T follicular helper cell (primary cell): Measurements from ENCODE around the gene DOCK6.

ENCODE experiments used
- DNase-seq: peaks from one replicate; pipeline ENCODE4 v3.0.0-alpha.2; 2020; ENCODE audit warnings: low read depth

Gene DOCK6

DNA sequence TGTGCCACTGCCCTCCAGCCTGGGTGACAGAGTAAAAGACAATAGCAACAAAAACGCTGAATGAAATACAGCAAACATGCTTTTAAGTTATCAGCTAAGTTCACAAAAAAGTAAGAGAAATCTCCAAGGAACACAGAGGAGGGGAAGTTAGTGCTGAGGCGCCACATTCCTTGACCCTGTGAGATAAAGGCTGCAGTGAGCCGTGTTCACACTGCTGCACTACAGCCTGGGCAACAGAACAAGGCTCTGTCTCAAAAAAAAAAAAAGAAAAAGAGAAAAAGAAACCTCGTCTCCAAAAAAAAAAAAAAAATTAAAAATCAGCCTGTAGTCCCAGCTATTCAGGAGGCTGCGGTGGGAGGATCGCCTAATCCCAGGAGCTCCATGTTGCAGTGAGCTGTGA is 16.3 kb upstream of the DOCK6 start:
- no peak for DNase-seq

DNA sequence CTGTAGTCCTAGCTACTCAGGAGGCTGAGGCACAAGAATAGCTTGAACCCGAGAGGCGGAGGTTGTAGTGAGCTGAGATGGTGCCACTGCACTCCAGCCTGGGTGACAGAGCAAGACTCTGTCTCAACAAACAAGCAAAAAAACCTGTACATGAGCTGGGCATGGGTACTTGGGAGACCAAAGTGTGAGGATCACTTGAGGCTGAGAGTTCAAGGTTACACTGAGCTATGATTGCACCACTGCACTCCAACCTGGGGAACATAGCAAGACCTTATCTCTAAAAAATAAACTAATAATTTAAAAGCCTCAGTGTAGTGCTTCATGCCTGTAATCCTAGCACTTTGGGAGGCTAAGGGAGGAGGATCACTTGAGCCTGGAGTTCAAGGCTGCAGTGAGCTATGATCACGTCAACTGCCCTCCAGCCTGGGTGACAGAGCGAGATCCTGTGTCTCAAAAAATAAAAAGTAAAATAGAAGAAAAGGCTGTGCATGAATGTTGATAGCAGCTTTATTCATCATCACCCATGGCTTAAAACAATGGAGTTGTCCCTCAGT is 12.3 kb upstream of the DOCK6 start:
- DNase-seq, result no peak

DNA sequence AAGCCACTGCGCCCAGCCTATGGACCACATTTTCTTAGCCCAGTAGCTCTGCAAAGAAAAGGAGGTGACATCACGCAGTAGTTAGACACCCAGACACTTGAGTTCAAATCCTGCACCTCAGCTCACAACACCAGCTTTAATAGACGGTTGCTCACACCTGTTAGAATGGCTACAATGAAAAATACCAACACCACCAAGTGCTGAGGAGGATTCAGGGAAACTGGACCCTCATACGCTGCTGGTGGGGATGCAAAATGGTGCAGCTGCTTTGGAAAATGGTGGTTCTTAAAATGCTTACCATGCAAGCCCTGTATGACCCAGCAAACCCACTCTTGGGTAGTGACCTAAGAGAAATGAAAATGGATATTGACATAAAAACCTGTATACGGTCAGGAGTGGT is 11.7 kb upstream of the DOCK6 start:
- no peak for DNase-seq

DNA sequence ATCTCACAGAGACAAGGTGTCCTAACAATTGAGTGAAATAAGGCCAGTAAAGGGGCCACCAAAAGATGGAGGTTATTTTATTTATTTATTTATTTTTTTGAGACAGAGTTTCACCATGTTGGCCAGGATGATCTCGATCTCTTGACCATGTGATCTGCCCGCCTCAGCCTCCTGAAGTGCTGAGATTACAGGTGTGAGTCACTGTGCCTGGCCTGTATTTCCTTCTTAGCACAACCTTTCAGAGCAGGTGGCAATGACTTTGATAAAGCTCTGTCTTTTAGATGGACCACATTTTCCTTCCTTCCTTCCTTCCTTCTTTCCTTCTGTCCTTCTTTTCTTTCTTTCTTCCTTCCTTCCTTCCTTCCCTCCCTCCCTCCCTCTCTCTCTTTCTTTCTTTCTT is 11.0 kb upstream of the DOCK6 start:
- no peak for DNase-seq

DNA sequence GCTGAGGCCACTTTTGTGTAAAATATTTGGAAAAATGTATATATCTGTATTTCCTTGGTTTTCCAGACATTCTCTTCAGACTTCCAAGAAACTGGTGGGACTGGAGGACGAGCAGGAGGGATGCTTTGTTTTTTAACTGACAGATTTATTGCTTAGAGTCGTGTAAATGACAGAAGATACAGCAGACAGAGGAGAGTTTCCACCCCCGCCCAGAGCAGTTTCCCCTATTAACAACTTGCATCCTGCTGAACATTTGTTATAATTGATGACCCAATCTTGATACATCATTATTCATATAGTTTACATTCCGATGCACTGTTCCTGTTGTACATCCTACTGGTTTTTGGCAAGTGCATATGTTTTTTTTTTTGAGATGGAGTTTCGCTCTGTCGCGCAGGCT is 7.1 kb upstream of the DOCK6 start:
- no peak for DNase-seq

DNA sequence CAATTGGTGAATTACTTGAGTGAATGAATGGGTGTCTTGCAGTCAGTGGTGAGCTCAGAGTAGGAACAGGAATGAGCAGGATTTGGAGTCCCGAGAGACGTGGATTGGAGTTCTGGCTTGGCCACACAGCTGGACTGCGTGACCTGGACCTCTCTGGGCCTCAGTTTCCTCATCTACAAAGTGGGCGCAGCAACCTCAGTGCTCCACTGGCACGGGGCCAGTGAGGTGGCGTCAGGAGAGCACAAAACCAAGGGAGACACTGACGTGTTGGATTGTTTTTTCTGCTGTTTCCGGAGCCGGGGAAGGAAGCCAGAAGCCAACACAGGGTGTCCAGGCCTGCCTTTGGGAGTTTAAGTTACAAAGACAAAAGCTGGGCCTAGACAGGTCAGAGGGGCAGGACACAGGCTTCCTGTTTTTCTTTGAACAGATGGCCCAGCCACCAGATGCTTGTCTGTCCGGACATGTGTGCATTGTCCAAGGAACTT is 6.5 kb upstream of the DOCK6 start:
- DNase-seq, result no peak

DNA sequence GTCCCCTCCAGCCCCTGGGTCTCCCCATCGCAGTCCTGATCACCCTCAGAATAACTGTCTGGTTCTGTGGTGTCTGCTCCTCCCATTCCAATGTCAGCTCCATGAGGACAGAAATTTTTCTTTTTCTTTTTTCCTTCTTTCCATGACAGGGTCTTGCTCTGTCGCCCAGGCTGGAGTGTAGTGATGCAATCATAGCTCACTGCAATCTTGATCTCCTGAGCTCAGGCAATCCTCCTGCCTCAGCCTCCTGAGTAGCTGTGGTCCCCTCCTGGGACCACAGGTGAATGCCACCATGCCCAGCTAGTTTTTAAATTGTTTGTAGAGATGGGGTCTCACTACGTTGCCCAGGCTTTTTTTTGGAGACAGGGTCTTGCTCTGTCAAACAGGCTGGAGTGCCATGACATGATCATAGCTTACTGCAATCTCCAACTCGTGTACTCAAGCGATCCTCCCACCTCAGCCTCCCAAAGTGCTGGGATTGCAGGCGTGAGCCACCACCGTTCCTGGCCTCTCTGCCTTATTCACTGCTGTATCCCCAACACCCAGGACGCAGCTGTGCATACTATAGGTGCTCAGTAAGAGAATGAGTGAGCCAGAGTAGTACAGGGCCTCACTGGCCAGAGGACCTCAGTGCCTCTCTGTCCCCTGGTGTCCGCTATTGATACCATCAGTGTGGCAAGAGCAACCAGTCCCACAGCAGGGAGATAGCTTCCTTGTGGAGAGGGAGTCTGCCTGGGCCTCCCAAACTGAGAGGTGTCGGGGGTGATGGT is 5.2 kb upstream of the DOCK6 start:
- no peak for DNase-seq

DNA sequence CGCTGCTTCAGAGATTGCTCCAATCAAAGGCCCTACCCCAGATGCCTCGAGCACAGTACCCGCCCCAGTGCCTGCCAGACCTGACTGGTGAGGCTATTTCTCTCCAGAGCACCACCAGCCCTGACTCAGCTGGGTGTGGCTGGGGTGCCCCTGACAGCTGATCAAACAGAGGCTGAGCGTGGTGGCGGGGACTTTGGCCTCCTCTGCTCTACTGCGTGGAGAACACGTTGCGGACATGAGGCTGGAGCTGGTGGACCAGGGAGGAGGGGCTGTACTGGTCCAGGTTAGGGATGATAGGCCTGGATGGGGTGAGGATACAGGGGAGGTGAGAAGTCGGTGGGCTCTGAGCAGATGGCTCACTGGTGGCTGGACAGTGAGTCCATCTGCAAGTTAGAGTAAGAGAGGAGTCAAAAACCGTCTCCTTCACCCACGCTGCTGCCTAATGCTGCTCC is 3.5 kb upstream of the DOCK6 start:
- no peak for DNase-seq

DNA sequence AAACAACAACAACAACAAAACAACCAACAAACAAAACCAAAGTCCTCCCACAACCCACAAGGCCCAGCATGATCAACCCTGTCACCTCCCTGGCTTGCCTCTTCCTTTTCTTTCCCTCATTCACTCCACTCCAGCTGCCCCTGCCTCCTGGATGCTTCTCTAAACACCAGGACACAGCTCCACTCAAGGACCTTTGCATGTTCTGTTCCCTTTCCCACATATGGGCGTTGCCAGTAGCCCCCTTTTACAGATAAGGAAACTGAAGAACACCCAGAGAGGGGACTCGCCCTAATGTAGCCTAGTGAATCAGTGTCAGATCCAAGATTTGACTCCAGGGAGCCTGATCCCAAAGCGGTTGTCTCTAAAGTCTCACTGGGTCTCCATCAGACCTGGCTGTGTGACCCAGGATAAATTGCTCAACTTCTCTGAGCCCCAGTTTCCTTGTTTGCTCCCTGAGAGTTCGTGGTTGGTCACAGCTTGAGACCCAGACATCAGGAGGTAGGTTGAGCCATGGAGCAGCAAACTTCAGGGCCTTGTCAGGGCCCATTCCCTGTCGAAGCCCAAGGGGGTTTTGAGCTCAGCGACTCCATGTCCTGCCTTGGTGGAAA is 3.0 kb upstream of the DOCK6 start:
- no peak for DNase-seq

DNA sequence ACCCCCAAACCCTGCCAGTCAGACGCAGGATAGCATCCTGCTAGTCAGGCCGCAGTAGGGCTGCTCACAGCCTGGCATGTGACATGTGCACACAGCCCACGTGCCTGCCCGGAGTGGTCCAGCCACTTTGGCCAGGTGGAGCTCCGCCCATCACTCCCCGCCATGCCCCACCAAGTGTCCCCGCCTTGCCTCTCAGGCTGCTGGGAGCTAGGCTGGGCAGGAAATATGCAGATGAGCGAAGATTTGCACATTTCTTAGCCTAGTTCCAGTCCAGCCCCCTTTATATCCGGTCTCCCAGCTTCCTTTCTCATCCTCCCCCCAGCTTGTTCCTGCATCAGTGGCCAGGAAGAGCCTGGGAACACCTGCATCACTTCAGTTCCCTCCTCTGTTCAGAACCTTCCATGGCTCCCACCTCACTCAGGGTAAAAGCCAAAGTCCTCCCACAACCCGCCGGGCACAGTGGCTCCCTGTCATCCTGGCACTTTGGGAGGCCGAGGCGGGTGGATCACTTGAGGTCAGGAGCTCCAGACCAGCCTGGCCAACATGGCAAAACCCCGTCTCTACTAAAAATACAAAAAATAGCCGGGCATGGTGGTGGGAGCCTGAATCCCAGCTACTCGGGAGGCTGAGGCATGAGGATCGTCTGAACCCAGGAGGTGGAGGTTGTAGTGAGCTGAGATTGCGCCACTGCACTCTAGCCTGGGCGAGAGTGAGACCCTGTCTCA is 2.3 kb upstream of the DOCK6 start:
- DNase-seq, result no peak

DNA sequence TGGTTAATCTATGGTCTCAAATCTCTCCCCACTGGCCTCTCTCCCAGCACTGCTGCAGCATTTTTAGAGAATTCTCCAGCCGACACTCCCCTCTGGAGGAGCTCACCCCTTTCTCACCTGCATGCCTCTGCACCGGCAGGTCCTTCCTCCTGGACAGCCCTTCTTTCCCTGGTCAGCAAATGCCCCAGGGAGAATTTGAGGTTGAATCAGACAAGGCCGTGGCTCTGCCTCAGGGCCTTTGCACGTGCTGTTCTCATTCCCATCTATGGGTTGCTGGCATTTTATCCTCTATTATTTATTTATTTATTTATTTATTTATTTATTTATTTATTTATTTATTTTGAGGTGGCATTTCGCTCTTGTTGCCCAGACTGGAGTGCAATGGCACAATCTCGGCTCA is 1.4 kb upstream of the DOCK6 start:
- no peak for DNase-seq

DNA sequence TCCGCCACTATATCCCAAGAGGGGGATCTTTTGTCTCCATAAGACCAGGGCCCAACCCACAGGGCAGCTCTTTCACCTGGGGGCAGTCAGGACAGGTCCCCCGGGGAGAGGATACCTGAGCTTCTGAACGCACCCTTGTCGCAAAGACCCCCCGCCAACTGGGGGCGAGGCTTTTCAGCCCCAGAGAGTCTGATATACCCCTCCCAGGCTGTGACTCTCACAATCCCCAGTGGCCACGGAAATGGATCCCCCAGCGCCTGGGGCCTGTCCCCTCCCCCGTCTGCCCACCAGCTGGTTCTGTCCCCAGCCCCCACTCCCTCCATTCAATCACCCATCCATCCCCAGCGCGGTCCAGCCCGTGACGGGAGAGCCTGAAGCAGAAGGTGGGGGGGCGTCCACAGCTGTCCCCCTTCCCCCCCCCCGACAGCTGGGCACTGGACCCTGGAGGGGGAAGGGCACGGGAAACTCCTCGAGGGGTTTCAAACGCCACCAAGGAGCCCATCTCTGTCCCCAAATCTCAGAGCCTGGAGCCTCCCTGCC is 823 bp downstream of the DOCK6 start:
- DNase-seq, result no peak

DNA sequence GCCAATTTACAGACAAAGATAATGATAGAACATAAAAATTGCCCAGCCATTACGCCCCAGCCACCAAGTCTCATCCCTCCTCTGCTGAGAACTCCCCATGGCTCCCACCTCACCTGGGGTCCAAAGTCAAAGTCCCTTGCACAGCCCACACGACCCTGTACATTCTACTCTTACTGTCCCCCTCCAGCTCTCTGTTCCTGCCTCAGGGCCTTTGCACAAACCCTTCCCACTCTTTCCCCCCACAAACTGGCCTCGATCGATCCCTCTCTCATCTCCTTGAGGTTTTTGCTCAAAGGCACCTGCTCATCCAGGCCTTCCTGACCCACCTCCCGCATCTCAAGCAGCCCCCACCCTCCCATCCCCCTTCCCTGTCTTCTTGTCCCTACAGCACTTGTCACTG is 1.3 kb downstream of the DOCK6 start:
- no peak for DNase-seq

DNA sequence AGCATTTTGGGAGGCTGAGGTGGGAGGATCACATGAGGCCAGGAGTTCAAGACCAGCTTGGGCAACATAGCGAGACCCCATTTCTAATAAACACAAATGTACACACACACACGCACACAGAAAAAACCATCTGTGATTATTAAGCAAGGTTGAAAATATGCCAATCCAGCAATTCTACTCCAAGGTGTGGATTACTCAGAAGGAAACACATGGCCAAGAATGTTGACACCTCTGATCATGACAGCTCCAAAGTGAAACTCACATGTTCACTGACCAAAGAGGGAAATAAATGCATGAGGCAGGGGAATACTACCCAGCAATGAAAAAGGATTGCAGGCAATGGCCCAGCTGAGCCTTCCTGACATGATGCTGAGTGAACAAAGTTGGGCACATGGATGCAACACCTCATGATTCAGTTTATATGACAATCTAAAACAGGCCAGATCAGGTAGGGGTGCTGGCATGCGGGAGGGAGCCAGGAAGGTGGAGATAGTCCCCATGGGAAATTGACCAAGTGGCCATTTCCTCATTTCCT is 4.4 kb downstream of the DOCK6 start:
- DNase-seq, result no peak

DNA sequence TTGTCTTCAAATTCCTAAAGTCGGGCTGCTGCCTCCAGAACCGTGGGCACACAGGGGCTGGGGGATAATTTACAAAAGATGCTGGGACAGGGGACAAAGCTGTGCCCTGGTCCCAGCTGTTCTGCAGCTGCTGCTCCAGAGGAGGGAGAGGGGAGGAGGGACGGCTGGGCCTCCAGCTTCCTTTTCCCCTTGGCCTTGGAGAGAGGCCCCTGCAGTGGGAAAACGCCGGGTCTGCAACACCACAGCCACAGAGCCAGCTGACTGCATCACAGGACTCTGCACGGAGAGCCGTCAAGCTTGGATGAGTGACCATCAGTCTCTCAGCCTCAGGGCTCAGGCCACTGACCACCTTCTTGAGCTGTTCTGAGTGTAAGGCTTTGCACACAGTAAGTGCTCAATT is 6.1 kb downstream of the DOCK6 start:
- DNase-seq, result no peak

DNA sequence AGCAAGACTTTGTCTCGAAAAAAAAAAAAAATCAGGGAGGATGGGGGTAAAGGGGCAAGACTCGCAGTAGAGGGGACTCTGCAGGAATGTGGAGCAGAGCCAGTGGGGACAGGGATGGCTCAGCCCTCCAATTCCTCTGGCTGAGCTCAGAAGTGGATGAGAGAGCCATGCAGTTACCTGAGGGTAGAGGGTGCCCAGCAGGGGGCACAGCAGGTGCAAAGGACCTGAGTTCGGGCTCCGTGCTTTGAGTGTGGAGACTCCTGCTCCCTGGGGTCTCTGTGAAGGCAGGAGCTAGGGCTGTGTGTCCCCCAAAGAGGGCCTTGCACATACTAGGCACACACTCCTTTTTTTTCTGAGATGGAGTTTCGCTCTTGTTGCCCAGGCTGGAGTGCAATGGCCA is 7.7 kb downstream of the DOCK6 start:
- no peak for DNase-seq

DNA sequence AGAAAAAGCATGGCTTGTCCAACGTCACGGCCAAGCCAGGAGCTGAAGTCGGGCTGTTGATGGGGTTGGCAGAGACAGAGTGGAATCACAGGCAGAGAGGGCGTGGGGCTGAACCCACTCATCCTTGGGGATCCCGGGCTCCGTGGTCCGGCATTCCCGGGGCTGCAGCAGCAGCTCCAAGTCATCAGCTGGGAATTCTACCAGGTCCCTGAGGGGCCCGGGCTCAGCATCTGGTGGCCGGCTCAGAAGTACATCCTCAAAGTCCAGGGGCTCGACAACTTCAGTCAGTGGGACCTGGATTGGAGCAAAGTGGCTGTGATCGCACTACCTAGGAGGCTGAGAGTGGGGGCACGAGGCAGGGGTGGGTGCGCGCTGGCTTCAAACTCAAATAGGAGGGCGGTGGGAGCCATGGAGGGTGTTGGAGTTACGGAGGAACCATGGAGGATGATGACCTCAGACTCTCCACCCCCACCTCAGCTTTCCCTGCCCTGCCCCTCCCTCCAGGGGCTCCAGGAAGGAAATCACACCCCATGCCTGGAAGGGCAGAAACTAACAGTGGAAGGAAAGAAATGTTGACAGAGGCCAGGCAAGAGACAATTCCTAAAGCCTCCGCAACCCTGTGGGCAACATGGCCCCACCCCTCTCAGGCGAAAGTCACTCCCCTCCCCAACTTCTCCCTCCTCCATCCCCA is 9.5 kb downstream of the DOCK6 start:
- DNase-seq, result no peak

DNA sequence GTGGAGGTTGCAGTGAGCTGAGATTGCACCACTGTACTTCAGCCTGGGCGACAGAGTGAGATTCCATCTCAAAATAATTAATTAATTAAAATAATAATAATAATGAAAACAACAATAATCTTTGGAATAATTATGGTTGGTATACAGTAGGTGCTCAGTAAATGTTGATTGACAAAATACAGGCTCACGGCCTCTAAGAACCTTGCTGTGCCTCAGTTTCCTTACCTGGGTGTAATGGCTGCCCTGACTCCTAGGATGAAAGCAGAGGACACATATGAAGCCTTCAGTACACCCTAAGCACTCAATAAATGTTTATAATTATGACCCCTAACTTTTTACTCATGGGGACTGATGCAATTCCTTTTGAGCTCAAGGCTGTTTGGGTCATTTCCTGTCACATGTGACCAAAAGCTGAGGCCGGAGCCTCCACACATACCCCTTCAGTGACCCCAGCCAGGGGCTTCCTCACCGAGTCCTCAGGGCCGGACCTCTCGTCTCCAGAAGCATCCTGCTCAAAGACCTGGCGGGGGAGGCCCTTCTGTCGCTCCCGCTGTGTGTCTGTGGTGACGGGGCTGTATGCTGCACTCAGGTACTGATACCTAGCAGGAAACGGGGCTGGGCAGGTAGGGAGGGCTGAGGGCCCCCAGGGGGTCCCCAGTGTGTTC is 10.5 kb downstream of the DOCK6 start:
- DNase-seq, result no peak

DNA sequence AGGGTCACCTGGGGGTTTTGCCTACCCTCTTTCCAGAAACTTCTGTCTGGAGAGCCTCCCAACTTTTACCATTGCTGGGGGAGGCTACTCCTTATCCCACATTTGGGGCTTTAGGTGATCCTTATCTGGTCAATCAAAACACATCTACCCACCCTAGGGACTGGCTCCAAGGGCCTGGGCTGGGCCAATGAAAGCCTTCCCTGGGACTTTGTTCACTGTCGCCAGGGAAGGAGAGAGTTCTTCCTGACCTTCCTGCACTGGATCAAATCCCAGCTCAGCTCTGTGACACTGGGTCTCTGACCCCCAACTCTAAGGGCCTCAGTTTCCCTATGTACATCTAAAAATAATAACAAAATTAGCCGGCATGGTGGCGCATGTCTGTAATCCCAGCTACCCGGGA is 11.1 kb downstream of the DOCK6 start:
- DNase-seq, result no peak

DNA sequence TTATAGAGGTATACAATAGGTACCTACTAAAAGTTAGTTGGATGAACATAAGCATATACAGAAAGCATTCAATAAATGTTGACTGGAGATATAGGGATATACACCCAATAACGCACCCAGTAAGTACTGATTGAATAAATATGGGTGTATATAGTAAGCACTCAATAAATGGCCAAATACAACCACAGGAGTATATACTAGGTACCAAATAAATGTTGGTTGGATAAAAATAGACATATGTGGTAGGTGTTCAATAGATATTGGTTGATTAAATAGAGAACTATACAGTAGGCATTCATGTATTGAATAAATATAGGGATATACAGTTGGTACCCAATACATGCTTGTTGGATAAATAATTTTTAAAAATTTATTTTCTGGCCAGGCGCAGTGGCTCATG is 13.5 kb downstream of the DOCK6 start:
- no peak for DNase-seq

DNA sequence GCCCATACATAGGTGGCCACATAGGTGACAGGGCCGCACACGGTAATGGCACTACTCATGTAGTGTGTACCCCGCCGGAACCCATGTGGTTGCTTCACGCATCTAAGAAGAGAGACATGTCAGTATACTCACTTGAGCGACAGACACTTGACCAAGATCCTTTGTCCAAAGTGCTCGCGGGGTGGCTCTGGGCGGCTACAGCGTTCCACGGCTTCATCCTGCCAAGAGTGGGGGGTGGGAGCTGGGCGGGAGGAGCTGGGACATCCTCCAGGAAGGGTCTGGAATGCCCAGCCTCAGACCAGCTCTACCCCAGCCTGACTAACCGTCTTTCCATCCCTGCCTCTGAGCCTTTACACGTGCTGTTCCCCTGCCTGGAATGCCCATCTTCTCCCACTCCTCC is 14.4 kb downstream of the DOCK6 start:
- no peak for DNase-seq
